Subcutaneous adipose tissue (tissue), 4 donors: Measurements from ENCODE around the gene KIAA0040. TPM values are rescaled to one million over a fixed set of nuclear protein-coding genes. Genes with fewer than 3 reads are reported as not detected.

Source experiments
- total RNA-seq, 4 donors: library from RNA; depleted of rRNA; stranded (reverse); fragments of >200 nt; gene quantifications; one replicate each; pipeline ENCODE4 v1.1.0, GENCODE V29; 2016
- TF ChIP-seq, protein P1 (sequence below): fragments of 450-650 bp; IDR thresholded peaks from one replicate; pipeline ENCODE4 v1.5.1; 2016; ENCODE audit warnings: low read depth, mild to moderate bottlenecking, control low read depth, antibody characterized with exemption, moderate library complexity

KIAA0040 gene
- total RNA-seq, result 10 to 100 TPM; 38.1 to 62.8 (median 60.8) TPM

GRCh38 chr1:175192630-175193526, at the start of gene KIAA0040:
TSS of gene KIAA0040 (minus strand) at chr1:175192776. CDS start at chr1:175161013, 31,763 bp downstream.
- TF ChIP-seq, protein P1, sequence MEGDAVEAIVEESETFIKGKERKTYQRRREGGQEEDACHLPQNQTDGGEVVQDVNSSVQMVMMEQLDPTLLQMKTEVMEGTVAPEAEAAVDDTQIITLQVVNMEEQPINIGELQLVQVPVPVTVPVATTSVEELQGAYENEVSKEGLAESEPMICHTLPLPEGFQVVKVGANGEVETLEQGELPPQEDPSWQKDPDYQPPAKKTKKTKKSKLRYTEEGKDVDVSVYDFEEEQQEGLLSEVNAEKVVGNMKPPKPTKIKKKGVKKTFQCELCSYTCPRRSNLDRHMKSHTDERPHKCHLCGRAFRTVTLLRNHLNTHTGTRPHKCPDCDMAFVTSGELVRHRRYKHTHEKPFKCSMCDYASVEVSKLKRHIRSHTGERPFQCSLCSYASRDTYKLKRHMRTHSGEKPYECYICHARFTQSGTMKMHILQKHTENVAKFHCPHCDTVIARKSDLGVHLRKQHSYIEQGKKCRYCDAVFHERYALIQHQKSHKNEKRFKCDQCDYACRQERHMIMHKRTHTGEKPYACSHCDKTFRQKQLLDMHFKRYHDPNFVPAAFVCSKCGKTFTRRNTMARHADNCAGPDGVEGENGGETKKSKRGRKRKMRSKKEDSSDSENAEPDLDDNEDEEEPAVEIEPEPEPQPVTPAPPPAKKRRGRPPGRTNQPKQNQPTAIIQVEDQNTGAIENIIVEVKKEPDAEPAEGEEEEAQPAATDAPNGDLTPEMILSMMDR, result no peak

DNA sequence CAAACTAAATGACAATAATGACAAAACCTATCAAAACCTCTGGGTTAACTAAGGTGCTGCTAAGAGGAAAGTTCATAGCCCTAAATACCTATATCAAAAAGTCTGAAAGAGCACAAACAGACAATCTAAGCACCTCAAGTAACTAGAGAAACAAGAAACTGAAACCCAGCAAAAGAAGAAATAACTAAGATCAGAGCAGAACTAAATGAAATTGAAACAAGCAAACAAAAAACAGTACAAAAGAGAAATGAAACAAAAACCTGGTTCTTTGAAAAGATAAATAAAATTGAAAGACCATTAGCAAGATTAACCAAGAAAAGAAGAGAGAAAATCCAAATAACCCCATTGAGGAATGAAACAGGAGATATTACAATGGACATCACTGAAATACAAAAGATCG, 44.8 kb upstream of the KIAA0040 start:
- TF ChIP-seq, protein P1, result no peak

DNA sequence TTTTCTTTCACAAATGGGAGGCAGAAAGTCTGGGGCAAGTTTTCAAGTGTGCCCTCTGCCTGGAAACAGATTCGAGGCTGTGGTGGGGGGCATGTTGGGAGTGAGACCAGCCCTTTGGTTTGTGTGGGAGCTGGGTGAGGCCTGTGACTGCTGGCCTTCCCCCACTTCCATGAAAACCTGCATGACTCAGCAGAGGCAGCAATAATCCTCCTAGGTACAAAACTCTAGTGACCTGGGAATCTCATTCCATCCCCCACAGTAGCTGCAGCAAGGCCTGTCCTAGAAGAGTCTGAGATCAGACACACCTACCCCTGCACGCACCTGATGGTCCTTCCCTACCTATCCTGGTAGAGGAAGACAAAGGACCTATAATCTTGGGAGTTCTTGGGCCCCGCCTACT, 42.1 kb upstream of the KIAA0040 start:
- TF ChIP-seq, protein P1, result no peak

DNA sequence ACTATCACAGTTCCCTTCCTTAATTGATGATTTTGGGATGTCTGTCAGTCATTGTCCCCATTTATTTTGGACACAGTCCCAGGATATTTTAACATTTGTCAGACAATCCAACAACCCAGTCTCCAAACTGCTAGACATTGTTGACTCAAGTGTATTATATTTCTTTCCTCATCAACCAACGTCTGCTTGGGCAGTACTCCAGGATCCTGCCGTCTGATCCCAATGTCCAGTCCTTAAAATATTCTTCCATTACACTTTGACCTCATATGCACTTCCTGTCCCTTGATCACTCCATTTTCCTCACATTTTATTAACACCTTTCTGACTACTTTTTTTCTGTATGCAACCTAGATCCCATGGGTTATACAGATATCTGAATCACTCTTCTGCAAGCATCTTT, 39.8 kb upstream of the KIAA0040 start:
- TF ChIP-seq, protein P1, result no peak

- TF ChIP-seq, protein P1, result no peak
Observed at GRCh38 chr1:175225805-175226129, 33.2 kb upstream of the KIAA0040 start.

DNA sequence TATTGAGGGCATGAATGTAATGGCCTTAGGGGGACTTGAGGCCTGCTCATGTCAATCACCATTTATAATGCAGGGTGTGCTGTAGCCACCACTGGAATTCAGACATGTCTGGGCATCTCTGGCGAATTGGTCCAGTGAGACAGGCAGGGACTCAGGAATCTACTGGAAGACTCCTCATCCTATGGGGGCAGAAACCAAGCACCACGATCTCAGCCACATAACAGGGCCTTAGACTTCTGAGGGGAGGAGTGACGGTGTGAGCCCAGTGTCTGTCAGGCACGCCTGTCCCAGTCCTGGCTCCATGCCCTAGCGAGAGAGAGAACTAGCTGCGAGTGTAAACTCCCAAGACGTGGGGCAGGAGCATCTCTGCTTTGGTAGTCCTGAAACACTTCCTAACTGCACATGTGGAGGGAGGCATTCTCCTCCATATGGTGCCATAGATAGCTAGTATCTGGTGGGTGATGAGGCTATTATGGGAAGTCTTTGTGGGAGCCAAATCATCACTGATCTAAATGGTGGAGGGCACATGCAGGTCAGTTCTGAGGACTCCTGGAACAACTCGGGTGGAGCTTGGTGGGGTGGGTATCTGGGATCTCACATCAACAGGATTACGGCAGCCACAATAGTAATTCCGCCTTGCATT, 29.8 kb upstream of the KIAA0040 start:
- TF ChIP-seq, protein P1, result no peak

- TF ChIP-seq, protein P1, result no peak
Observed at GRCh38 chr1:175221557-175222175, 29.1 kb upstream of the KIAA0040 start.
